Activated T-cell treated with anti-CD3 and anti-CD28 coated beads for 1 hour (primary cell): ENCODE results near the gene RDH13.
"Not testable (repeated sequence)": the region's sequence is repeated elsewhere in the genome, so short reads cannot be mapped to it uniquely, and the experiment has no call there.

Experiments used
- DNase-seq: peaks from one replicate; pipeline ENCODE4 v3.0.0-alpha.2; 2020; ENCODE audit warnings: low read depth

RDH13 gene

DNA sequence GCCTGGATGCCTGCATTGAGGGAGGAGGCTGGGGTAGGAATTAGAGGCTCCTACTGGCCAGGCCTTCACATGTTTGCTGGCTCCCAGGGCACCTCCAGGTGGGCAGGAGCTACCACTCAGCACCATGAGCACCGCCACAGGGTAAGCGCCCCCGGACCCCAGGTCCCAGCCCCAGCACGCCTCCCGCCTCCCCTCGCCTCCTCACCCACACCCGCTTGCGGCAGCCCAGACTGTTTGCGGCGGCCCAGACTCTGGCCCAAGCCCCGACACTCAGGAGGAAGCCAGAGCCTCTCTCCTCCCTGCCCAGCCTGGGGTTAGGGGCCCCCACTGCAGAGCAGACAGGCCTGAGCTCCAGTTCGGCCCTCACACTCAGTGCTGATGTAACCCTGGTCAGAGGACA, 13.4 kb upstream of the RDH13 start:
- DNase-seq: no peak

DNA sequence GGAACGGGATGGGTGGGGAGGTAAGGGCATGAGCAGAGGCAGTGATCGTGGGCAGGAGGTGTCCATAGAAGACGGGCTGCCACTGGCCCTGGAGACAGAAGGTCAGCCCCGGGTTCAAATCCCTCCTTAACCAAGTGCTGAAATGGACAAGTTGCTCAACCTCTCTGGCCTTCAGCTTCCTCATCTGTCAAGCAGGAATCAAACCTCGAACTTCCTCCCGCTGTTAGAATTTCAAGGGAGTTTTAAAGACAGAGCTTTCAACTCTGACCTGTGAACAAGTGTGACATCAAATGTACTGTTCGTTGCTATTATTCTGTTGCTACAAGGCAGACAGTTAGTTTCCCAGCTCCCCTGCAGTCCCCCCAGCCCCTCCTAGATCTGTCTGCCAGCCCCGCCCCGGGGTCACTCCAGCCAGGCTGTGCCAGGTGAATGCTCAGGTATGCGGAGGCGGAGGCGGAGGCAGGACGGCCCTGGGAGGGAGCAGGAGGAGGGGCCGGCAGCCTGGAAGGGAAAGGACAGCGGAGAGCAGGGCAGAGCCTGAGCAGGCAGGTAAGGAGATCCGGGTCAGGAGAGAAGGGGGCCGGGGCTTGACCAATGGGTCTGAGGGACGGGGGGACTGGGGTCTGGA, 12.5 kb upstream of the RDH13 start, which contains the start of gene EPS8L1:
Gene EPS8L1 (plus strand): TSS at position 499 of the 628 bp plus-strand sequence. CDS start 576 bp downstream, outside the sequence.
- no peak for DNase-seq

DNA sequence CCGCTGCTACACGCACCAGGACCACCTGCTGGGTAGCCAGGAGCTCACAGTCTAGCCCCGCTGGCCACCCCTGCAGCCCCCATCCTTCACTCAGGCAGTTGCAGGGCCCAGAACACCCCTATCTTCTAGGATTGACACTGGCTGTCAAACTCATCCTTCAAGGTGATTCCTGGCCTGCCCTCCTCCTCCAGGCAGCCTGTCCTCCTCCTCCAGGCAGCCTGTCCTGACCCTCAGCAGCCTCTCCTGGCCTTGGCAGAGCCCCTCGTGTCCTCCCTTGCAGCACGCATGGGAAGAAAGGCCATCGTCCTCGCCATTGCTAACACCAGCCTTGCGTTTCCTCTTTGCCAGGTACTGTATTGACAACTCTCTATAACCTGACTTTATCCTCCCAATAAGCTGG, 9.0 kb upstream of the RDH13 start:
- no peak for DNase-seq

DNA sequence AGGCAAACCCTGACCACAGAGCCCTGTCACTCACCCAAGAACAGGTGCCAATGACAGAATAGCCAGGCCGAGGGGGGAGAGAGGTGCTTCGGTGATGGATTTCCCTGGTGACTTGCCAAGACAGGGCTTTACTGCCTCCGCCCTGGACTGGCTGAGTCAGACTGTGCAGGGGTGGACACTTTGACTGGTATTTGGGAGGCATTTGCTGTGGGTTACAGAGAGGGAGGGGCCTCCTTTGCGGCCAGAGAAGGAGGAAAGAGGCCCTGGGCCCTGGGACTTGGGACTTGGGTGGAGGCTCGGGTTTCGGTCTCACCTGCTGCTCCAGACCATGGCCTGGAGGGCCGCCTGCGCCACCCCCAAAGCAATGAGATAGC, 8.2 kb upstream of the RDH13 start:
- DNase-seq: no peak

DNA sequence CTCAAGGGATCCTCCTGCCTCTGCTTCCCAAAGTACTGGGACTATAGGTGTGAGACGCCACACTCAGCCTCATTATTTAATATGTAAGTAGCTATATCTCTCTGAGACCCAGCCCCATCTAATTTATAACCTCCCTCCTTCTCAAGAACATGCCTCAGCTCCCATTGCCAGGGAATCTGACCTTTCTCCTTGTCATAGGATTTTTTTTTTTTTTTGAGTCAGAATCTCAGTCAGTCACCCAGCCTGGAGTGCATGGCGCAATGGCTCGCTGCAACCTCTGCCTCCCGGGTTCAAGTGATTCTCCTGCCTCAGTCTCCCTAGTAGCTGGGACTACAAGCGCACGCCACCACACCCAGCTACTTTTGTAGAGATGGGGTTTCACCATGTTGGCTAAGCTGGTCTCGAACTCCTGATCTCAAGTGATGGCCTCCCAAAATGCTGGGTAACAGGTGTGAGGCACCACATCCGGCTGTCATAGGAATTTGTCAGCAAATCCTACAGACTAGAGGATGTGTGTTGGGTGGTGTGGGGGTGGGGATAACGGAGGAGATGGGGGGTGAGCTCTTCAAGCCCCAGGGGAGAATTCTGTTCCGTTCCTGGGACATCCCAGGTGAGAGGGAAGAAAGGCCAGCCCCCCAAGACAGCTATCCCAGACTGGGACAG, 7.6 kb upstream of the RDH13 start:
- no peak for DNase-seq

DNA sequence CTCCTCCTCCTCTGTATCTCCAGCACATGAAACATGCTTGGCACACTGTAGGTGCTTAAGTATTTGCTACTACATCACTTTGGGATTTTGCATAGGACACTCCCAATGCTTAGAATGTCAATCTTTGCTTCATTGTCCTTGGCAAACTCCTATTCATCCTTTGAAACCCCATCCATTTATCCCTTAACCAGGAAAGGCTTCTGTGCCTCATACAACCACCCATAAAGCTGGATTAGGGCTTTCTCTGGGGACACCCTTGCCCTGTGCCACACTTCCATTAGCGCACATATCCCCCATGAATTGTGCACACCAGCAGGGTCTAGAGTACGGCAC, 6.9 kb upstream of the RDH13 start:
- no peak for DNase-seq

DNA sequence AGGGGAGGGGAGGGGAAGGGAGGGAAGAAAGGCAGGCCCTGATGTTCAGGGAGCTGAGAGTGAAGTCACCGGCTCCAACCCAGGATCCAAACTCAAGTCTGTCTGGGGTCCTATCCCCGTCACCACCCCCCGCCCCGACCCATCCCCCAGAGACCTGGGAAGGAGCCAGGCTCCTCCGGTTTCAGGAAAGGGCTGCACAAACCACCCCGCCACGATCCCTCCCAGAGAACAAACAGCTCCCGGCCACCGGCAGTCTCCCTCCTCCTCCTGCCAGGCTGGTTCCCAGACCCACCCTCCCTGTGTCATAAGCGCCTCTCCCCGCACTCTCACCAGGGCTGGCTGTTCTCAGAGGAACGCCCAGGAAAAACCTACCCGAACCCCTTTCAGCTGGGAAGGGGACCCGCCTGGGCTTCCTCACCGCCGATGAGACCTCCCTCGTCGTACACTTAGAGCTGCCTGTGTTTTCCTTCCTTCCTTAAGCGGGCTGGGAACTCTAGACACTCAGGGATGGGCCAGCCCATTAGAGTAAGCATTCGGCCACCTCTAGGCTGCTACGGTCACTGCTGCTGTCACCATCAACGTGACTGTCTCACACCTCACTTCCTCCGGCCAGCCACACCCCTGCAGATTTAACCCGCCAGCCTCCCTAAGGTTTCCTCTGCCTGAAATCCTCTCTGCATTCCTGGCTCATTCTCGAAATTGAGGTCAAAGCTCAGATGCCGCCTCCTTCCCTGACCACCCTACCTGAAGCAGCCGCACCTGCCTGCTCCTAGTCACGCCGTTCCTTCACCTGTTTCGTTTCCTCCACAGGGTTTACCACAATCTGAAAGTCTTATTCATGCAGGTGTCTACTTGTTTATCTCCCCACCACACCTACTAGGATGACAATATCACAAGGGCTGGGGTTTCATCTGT, 6.3 kb upstream of the RDH13 start:
- no peak for DNase-seq

DNA sequence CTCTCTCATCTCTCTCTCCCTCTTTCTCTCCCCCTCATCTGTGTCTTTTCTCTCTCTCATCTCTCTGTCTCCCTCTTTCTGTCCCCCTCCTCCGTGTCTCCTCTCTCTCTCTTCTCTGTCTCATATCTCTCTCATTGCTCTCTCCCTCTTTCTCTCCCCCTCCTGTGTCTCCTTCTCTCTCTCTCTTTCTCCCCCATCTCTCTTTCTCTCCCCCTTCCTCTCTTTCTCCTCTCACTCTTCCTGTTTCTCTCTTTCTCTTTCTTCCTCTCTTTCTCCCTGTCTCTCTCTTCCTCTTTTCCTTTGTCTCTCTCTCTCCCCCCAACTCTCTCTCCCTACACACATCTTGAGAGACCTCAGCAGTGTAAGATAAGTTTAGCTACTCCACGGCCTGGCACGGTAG, 4.9 kb upstream of the RDH13 start:
- DNase-seq: no peak

DNA sequence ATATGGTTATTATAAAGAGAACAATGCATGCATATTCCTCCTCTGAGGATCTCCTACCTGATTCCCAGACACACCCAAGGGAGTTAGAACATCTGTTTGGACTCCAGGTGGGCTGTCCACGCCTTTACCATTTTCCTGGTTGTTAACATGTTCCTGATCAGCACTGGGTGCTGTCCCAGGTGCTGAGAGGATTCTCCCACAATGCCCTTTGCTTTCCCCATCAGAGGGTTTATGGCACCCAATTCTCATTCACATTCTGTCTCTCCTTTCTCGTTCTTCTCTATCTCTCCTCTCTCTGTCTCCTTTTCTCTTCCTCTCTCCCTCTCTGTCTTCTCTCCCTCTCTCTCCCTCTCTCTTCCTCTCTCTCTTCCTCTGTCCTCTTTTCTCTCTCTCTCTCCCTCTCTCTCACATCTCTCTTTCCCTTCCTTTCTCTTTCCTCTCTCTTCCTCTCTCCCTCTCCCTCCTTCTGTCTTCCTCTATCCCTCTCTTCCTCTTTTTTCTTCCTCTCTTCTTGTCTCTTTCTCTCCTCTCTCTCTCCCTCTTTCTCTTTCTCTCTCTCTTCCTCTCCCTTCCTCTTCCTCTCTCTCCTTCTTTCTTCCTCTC, 3.3 kb upstream of the RDH13 start:
- no peak for DNase-seq

DNA sequence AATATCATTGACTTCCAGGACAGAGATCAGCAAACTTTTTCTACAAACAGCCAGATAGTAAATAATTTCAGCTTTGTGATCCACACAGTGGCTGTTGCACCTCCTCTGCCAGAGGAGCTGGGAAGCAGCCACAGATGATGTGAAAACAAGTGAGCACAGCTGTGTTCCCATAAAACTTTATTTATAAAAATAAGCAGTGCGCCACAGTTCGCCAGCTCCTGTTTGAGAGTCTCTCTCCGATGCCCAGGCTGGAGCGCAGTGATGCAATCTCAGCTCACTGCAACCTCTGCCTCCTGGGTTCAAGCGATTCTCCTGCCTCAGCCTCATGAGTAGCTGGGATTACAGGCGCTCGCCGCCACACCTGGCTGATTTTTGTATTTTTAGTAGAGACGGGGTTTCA, 2.6 kb upstream of the RDH13 start:
- DNase-seq: not testable (repeated sequence)

DNA sequence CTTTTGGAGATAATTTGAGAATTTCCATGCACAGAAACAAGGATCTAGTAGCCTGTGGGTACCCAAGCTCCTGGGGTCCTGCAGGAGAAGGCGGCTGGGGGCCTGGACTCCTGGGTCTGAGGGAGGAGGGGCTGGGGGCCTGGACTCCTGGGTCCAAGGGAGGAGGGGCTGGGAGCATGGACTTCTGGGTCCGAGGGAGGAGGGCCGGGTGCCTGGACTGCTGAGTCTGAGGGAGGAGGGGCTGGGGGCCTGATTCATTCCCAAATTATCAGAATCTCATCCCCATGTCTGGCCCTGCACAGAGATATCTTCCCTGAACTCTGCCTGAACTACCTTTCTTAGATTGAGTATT, 520 bp upstream of the RDH13 start:
- DNase-seq: no peak

DNA sequence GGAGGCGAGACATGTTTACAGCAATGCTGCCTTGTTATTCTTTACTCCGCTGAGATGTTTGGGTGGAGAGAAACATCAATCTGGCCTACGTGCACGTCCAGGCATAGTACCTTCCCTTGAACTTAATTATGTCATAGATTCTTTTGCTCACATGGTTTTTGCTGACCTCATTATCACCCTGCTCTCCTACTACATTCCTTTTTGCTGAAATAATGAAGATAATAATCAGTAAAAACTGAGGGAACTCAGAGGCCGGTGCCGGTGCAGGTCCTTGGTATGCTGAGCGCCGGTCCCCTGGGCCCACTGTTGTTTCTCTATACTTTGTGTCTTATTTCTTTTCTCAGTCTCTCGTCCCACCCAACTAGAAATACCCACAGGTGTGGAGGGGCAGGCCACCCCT, 2.7 kb downstream of the RDH13 start:
- not testable (repeated sequence) for DNase-seq

DNA sequence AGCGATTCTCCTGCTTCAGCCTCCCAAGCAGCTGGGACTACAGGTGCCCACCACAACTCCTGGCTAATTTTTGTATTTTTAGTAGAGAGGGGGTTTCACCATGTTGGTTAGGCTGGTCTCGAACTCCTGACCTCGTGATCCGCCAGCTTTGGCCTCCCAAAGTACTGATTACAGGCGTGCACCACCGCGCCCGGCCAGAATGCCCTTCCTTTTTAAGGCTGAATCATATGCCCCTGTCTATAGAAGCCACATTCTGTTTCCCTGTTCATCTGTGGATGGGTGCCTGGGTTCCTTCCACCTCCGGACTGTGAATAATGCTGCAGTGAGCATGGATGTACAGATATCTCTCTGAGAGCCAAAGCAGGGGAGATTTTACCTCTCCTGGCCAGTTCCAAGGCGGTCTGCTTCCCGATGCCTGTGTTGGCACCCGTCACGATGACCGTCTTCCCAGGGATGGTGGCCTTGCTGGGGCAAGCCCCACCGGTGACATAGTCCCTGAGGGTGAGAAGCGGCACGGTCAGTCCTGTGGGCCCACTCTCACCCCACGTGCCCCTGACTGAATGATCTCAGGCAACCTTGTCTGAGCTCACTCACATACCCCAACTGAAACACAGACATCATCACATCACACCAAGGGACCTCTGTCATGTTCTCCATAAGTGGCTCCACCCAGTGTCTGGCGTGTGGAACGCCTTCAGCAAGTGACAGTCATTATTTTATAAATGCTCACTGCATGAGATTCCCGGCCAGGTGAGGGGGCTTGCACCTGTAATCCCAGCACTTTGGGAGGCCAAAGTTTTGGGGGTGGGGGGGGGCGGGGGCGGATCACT, 4.0 kb downstream of the RDH13 start:
- no peak for DNase-seq

DNA sequence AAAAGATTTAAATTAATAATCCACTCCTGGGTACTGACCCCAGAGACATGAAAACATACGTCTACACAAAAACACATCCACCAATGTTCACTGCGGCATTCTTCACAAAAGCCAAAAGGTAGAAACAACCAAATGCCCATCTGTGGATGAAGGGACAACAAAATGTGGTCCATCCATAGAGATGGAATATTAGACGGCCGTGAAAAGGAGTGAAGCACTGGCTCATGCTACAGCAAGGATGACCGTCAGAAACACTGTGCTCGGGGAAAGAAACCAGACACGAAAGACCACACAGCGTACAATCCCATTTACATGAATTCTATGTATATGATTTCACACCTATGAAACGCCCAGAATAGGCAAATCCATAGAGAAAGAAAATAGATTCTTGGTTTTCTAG, 6.1 kb downstream of the RDH13 start:
- DNase-seq: no peak

DNA sequence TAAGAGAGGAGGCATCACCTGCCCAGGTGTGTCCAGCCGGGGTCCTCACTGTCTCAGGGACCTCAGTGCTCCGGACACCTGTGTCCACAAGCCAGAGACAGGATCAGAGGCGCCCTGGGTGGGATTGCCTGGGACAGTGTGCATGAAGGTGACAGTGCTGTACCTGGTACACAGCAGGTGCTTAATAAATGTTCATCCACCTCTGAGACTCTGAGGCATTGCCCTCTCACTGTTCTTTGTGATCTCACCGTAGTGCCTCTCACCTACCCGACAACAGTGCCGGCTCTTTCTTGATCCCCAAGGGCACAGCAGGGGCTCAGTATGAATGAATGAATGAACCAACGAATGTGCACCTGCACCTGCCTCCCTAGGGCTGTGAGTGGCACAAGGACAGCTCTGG, 9.2 kb downstream of the RDH13 start:
- no peak for DNase-seq

DNA sequence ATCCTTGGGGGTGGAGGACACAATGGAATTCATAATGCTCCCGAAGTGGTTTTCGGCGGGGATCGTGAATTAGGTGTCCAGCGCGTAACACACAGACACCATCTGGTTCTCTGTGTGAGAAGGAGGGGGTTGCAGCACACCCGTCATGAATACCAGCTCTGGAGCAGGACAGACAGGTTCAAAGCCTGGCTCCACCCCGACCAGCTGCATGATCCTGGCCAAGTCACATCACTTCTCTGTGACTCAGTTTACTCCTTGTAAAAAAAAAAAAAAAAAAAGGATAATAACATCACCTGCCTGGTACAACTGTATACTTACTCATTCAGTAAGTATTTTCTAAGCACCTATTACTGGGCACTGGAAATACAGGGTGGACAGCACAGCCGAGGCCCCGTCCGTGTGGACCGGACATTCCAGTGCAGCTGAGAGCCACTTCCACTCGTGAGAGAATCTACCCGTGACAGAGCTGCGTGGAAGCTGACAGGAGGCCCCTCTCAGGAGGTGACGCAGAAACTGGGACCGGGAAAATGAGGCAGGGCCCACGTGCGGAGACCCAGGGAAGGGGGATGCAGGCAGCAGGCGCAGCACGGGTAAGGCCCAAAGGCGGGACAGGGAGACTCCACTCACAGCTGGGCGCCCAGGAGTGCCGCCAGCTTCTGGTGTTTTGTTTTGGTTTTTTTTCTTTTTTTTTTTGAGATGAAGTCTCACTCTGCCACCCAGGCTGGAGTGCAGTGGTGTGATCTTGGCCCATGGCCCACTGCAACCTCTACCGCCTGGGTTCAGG, 12.0 kb downstream of the RDH13 start:
- no peak for DNase-seq

DNA sequence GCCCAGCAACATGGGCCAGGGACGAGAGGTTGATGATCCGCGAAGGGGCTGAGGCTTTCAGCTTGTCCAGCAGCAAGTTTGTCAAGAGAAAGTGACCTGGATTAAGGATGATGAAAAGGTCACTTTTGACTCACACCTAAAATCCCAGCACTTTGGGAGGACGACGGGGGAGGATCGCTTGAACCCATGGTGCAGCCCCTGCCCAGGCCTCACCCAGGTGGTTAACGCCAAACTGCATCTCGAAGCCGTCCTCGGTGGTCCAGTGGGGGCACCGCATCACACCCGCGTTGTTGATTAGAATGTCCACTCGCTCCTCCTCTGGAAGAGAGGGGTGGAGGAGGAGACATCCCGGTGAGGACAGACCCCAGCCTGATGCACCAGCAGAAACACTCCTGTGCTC, 14.5 kb downstream of the RDH13 start:
- no peak for DNase-seq

DNA sequence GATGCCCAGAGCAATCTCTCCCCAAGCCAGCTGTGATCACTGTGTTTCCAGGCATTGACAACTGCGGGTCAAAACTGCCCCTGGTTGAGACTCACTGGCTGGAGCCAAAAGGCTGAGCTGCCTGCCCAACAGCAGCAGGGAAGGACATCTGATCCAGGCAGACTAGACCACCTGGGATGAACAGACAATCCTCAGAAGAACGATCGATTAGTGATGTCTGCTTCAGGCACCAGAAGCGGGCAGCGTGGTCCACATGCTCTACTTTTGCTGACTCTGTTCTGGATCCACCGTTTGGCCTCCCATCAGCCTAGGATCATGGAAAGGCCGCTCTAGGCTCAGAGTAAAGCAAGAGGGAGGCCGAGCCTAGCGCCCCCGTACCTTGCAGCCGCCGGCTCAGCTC, 15.0 kb downstream of the RDH13 start:
- DNase-seq: no peak

DNA sequence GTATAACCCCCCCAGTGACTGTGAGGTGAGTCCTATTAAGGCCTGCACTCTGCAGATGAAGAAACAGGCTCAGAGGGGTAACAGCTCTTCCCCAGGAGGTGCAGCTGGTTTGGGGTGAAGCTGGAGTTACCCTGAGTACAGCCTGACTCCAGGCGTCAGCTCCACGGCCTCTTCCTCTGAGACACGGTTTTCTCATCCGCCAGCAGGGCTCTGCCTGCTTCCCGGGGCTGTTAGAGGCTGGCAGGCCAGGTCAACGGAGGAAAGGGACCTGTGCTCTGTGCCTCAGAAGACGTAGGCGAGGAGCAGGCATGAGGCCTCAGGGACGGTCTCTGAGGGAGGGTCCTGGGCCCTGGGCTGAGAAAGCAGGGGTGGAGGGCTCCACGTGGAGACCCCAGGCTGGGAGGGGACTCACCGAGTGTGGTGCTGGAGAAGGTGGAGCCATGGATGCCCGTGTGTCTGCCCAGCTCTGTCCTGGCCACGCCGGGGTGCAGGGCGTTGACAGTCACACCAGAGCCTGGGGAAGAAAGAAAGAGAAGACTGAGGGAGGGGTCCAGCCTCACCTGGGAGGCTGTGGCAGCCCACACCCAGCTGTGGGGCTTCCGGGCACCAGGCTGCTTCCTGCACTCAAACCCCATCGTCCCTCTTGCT, 15.8 kb downstream of the RDH13 start:
- DNase-seq: no peak
